Hematopoietic multipotent progenitor cell treated with erythropoietin and hydrocortisone succinate and interleukin-3 and kit ligand, for 17 days (in vitro differentiated cells): Measurements from ENCODE around the gene CISH.
A peak's percentile ranks its signal among the peaks of the same experiment; 100 is the strongest.

Experiments used
- DNase-seq: peaks from one replicate; pipeline ENCODE4 v3.0.0-alpha.2; 2015; ENCODE audit warnings: low spot score

CISH gene

GRCh38 chr3:50637011-50637410 is 25.4 kb upstream of the CISH start:
- DNase-seq = no peak

GRCh38 chr3:50635066-50635465 is 23.5 kb upstream of the CISH start:
- DNase-seq = no peak

GRCh38 chr3:50633230-50633790 is 21.7 kb upstream of the CISH start:
- no peak for DNase-seq

- no peak for DNase-seq
Measured at GRCh38 chr3:50632450-50632849, 20.9 kb upstream of the CISH start.

DNA sequence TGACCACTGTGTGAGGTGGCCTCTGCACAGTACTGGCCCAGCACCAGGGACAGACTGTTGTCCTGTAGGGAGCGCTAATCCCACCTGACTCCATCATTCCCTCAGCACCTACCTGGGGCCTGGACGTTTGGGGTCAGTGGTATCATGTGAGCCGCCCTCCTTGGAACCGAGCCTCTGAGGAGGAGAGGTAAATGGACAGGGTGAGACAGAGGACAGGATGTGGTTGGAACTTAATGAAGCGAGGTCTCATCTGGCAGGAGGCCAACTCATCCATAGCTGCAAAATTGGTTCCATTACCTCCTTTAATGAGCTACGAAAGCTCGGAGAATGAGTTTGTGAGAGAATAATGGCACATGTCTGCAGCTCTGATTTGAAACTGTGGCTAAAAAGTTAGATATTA is 19.3 kb upstream of the CISH start:
- no peak for DNase-seq

GRCh38 chr3:50630394-50630793 is 18.8 kb upstream of the CISH start:
- no peak for DNase-seq

- DNase-seq = no peak
Measured at GRCh38 chr3:50628601-50629000, 17.0 kb upstream of the CISH start.

DNA sequence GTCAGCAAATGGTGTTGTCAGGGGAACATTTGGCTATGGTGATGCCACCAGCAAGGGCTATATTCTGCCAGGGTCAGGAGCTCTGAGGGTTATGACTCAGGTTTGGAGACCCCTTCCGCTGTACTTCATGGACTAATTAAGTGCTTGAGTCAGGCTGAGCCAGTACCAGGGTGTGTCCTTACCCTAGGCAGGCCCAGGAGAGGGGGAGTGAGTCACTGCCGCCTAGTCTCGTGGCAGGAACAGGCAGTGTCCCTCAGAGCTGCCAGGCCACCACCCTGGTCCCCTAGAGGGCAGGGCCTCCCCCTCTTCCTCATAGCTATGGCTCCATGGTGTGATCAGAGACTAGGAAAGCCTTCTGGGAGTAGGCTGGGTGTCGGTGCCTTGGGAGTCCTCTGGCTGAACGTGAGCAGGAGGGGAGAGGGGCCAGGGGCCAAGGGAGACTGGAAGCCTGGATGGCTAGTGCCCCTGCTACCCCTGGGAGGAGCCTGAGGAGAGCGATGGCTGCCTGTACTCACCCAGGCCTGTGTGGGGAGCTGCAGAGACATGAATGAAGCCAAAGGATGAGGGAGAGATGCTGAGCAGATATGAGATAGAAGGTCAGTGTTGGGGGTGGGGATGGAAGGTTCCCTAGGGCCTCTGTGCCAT is 16.0 kb upstream of the CISH start:
- DNase-seq = no peak

- no peak for DNase-seq
Measured at GRCh38 chr3:50626401-50626800, 14.8 kb upstream of the CISH start.

GRCh38 chr3:50625231-50626182 is 13.9 kb upstream of the CISH start:
- no peak for DNase-seq

- DNase-seq = no peak
Measured at GRCh38 chr3:50624634-50625033, 13.1 kb upstream of the CISH start.

- no peak for DNase-seq
Measured at GRCh38 chr3:50623840-50624474, 12.4 kb upstream of the CISH start.

- DNase-seq = no peak
Measured at GRCh38 chr3:50622881-50623280, 11.3 kb upstream of the CISH start.

DNA sequence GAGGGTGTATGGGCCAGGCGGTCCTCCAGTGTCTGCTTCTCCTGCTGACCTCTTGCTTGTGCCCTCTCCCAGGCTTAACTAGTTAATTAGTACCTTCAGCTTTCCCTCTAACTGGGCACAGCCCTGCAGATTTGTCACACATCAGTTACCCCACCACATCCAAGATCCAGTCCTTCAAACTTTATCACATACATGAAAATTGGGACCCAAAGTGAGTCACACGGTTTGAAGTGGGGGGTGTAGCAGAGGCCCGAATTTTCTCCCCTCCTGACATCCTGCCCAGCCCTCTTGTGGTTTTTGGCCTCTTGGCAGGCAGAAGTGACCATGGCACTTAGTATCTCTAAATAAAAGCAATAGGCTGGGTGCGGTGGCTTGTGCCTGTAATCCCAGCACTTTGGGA is 9.2 kb upstream of the CISH start:
- no peak for DNase-seq

DNA sequence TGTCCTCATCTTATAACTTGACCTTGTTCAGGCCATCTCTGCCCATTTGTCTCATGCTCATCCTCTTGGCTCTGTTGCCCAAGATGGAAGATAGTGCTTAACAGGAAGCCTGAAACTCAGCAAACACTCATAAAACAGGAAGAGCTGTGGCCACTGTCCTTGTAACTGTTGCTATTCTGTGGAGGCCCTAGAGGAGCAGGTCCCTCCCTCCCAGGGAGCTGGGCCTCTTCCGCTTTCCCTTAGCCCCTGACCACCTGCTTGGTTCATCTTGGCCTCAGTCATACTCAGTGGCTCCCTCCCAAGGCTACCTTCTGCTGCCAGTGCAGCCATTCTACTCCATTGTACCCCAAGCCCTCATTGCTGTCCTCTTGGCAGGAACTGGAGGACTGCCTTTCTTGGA is 8.8 kb upstream of the CISH start:
- no peak for DNase-seq

- no peak for DNase-seq
Measured at GRCh38 chr3:50617911-50618481, 6.4 kb upstream of the CISH start.

DNA sequence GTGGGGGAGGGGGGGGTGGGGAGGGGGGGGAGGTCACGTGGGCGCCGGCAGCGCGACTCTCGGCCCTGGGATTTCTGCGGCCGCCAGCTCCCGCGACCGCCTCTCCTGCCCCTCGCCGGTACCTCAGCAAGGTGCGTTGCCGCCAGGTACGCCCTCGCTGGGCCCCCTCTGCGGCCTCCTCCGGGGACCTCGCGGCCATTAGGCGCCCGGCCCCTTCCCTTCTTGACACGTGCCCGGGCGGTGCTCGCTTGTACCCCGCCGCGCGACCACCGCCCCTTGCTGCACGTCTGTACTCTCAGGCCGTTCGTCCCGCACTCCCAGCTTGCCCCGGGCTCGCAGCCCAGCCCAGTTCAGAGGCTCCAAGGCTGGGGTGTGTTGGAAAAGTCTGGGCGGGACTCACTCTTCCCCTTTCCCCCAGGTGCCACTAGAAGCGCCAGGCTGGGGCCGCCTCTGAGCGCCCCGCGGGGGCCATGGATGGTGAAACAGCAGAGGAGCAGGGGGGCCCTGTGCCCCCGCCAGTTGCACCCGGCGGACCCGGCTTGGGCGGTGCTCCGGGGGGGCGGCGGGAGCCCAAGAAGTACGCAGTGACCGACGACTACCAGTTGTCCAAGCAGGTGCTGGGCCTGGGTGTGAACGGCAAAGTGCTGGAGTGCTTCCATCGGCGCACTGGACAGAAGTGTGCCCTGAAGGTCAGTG is 5.7 kb upstream of the CISH start, which contains the start of gene MAPKAPK3:
Gene MAPKAPK3 (plus strand): TSS at position 56 of the 696 bp plus-strand sequence. CDS start 415 bp downstream, at position 471.
- DNase-seq = no peak

- DNase-seq = peak; percentile 90
Measured at GRCh38 chr3:50616770-50617095, 5.2 kb upstream of the CISH start.

GRCh38 chr3:50616003-50616769 is 4.6 kb upstream of the CISH start:
- DNase-seq = peak; percentile 86

DNA sequence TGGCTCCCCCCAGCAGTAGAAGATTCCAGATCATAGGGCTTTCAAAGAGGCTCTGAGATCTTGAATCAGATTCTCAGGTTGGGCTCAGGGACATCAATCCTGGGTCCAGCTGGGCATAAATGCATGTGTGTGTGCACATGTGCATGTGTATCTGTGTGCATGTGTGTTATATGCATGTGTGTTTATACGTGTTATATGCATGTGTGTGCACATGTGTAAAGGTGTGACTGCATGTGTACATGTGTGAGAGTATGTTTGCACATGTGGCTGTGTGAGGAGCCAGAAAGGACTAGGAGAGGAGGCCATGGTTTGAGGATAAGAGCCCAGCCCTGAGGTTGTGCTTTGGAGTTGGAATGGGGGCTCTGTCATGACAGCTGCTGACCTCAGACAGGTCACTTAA is 3.6 kb upstream of the CISH start:
- DNase-seq = no peak
